CD4-positive, alpha-beta T cell treated with Interleukin-17A for 4 hours (primary cell): Measurements from ENCODE around the gene ALPI.

Experiments used
- DNase-seq: peaks from one replicate; pipeline ENCODE4 v3.0.0-alpha.2; 2020; ENCODE audit warnings: mixed read lengths

Gene ALPI

DNA sequence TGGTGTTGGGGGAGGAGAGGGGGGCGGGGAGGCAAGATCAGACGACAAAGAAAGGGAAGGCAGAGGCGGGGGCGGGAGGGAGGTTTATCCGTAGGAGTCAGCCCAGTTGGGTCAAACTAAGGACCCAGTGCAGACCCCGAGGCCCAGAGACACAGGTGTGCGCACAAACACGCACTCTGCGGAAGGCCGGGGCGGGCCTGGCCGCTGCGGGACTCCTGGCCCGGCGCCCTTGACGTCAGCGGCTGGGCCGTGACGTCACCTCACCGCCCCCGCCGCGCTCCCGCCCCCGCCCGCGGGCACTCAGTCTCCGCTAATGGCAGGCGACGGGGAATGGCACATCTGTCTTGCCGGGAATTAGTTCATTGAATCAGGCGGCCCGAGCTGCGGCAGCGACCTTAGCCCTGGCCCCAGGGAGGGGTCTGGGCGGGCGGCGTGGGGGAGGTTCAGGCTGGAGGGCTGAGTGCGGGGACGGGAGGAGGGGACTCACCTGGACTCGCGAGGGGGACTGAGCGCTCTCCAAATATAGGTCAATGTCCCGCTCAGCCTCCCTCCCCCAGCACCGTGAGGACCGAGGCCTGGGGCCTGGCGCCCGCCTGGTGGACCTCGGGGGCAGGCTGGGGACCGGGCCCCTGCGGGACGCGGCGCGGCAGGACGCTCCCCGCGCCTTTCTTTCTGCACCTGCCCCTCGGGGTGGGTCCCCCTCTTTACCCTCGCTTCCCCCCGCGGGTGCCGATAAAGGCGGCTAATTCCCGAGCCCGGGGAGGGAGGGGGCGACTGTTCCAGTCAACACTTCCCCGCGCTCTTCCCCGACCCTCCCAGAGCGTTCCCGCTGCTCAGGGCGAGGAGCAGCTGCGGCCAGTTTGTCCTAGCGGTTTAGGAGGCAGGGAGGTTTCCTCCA, 47.2 kb downstream of the ALPI start:
- DNase-seq = no peak

DNA sequence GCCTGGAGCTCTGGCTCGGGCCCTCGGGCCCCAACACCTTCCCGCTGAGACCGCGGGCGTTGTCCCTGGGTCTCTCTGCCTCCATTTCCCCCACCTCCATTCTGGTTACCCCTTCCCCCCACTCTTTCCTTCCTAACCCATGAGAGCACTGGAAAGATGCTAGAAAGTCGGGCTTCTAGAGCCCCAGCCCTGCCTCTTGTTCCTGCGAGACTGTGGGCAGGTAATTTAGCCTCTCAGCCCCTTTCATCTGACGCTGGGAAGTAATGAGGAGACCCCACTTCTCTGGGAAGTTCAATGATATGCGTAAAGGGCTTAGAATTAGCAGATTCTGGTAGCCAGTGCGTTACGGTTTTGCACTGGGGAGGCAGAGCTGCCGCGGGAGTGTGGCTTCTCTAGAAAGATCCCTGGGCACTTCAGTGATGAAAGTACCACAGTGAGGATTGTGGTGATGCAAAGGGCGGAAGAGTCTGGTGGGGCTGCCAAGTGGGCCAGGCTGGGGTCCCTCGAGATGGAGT, 47.9 kb downstream of the ALPI start:
- DNase-seq = no peak

DNA sequence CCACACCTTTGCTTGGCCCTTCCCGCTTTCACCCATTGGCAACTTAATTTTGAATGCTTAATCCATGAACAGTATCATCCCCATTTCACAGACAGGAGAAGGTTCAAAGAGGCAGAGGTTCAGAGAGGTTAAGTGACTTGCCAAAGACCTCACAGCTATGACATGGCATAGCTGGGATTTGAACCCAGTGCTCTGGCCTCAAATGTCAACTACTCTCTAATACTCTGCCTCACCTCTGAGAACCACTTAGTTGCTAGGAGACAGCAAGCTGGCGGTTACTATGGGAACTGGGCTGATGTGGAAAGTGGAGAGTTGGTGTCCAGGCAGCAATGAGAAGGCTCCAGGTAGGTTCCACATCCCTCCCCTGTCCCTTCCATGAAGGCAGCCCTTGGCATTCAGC, 48.5 kb downstream of the ALPI start:
- no peak for DNase-seq

DNA sequence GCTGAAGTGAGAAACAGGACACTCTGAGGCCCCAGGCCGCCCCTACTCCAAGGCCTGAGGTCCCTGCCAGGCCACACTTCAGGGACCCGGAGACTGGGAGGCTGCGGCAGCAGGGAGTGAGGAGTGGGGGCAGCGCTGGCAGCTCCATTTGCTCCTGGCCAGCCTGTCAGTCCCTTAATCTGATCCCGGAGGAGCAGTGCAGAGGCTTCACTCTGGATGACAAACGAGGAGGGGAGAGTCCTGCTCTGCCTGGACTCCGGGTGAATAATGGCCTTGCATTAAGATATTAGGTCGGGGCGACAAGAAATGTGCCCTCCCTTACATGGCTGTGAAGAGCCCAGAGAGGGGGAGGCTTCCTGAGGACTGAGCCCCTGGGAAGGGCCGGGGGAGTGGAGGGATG, 49.9 kb downstream of the ALPI start:
- DNase-seq = no peak

DNA sequence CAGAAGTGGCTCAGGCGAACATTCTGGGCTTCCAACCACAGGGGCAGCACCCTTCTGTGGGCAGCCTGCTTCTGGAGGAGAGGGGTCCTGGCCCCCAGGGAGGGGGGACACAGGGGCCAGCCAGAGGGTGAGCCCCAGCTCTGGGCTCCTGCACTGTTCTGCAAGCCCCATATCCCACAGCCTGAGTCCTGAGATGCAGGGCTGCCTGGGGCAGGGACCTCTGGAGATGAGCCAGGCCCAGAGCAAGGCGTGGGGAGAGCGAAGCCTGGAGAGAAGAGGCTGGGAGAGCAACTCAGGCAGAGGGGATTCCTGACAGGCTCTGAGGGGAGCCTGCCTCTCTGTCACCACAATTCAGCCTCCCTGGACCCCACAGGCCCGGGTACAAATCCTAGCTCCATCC, 50.8 kb downstream of the ALPI start:
- no peak for DNase-seq

DNA sequence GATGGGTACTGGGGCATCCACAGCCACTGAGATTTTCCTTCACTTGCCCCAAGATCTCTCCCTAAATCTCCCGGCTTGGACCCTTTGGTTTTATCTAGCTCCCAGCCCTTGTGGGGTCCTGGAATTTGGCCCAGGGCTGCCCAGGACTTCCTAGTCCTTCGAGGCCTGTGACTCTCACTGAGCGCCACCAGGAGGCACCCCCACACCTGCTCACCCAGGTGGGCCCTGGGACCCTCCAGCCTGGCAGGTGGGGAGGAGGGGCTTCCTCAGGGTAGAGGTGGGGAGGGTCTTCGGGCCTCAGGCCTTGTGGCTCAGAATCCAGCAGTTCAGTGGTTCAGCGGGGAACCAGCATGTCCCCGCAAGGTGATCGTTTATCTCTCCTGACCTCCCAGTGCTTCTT, 52.3 kb downstream of the ALPI start:
- no peak for DNase-seq
